GM13976 (cell line): Measurements from ENCODE around the gene NFU1.

ENCODE experiments used
- DNase-seq: peaks from one replicate; pipeline ENCODE4 v3.0.0; 2012; ENCODE audit warnings: low spot score
- CTCF ChIP-seq: IDR thresholded peaks from 2 replicates; pipeline ENCODE4 v1.5.1; 2012; ENCODE audit warnings: borderline replicate concordance, mild to moderate bottlenecking; ENCODE audit not compliant: insufficient read depth; ENCODE audit errors: extremely low read depth, missing control alignments, control extremely low read depth
- in situ Hi-C: fragments of 300-500 bp; cut with MboI; formaldehyde crosslinking; loops from one replicate; pipeline ENCODE4 v1.12.0; 2022; ENCODE audit warnings: low sequenced_read_pairs, mixed read lengths, inconsistent platforms; ENCODE audit not compliant: unreplicated experiment

Gene NFU1

GRCh38 chr2:69395866-69396265 lies 41.4 kb downstream of the NFU1 start:
- in situ Hi-C loops: no loop called here
- TF ChIP-seq CTCF: no peak
- no peak for DNase-seq

GRCh38 chr2:69393963-69394362 lies 43.3 kb downstream of the NFU1 start:
- in situ Hi-C loops: no loop called here
- no peak for TF ChIP-seq CTCF
- DNase-seq: no peak

- no peak for TF ChIP-seq CTCF
- in situ Hi-C loops: no loop called here
- DNase-seq: no peak
Measured at GRCh38 chr2:69390471-69390870, 46.8 kb downstream of the NFU1 start.

GRCh38 chr2:69390001-69390400 lies 47.2 kb downstream of the NFU1 start:
- TF ChIP-seq CTCF: no peak
- no peak for DNase-seq
- in situ Hi-C loops: no loop called here

GRCh38 chr2:69389271-69389670 lies 48.0 kb downstream of the NFU1 start:
- no peak for TF ChIP-seq CTCF
- DNase-seq: no peak
- in situ Hi-C loops: no loop called here

- no peak for DNase-seq
- TF ChIP-seq CTCF: no peak
- in situ Hi-C loops: no loop called here
Measured at GRCh38 chr2:69387770-69388481, 49.3 kb downstream of the NFU1 start.
